GM21737 (cell line): Measurements from ENCODE around the gene OR11H6.
"Not testable (repeated sequence)": the region's sequence is repeated elsewhere in the genome, so short reads cannot be mapped to it uniquely, and the experiment has no call there.

Experiments
- ATAC-seq: cut with Tn5 transposase; IDR thresholded peaks from one replicate; pipeline ENCODE4 v1.9.1; 2021; ENCODE audit warnings: mild to moderate bottlenecking, moderate library complexity; ENCODE audit not compliant: unreplicated experiment

Gene OR11H6, protein sequence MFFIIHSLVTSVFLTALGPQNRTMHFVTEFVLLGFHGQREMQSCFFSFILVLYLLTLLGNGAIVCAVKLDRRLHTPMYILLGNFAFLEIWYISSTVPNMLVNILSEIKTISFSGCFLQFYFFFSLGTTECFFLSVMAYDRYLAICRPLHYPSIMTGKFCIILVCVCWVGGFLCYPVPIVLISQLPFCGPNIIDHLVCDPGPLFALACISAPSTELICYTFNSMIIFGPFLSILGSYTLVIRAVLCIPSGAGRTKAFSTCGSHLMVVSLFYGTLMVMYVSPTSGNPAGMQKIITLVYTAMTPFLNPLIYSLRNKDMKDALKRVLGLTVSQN

DNA sequence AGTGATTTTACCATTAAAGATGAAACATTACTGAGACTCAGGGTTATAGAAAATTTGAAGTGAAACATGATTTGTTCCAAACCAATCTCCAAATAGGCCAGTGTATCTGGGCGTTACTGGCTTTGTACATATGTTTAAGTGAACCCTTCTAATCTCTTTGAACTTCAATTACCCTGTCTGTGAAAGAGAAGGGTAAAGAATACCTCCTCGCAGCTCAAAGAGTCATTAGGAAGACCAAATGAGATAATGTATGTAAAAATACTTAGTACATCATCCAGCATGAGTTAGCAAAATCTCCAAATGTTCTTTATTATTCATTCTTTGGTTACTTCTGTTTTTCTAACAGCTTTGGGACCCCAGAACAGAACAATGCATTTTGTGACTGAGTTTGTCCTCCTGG is at the start of gene OR11H6:
OR11H6 (plus strand) TSS at position 301 of the 400 bp plus-strand sequence; CDS start at position 301, 0 bp downstream.
- ATAC-seq: no peak

DNA sequence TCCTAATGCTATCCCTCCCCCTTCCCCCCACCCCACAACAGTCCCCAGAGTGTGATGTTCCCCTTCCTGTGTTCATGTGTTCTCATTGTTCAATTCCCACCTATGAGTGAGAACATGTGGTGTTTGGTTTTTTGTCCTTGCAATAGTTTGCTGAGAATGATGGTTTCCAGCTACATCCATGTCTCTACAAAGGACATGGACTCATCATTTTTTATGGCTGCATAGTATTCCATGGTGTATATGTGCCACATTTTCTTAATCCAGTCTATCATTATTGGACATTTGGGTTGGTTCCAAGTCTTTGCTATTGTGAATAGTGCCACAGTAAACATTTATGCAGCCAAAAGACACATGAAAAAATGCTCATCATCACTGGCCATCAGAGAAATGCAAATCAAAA is 49.3 kb upstream of the OR11H6 start:
- not testable (repeated sequence) for ATAC-seq

DNA sequence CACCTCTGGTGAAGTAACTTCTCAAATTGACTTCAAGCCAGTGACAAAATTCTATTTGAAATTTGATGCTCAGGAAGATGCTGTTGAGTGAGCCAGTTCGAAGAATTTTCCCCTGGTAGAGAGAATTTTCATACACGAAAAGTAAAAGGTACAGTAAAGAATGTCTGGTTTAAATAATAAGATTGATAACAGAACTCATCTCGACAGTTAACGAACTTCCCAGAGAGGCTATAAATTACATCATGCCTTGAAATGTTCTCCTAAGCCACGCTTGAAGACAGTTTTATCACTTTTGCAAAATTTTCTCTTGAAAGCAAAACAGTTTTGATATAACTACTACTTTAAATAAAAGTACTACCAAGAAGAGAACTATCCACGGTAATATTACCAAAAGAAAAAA is 47.2 kb upstream of the OR11H6 start:
- no peak for ATAC-seq

DNA sequence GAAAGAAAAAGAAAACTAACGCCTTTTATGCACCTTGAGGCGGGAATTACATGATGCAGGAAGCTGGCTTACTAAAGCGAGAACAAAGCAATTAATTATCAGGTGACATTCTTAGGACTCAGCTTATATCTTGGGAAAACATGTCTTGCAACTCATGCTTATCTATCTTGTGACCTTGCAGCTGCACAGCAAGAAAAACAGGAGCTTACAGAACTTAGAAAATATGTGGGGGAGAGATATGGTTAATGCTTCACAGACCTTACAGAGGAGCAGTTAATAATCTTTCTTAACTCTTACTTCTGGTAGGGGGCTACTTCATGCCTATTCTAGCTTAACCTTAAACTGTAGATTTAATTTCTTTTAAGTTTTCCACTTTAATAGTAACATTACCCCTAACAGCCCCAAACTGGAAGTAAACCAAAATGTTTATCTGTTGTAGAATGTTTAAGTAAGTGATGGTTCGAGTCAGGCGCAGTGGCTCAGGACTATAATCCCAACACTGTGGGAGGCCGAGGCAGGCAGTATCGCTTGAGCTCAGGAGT is 46.0 kb upstream of the OR11H6 start:
- ATAC-seq: no peak

DNA sequence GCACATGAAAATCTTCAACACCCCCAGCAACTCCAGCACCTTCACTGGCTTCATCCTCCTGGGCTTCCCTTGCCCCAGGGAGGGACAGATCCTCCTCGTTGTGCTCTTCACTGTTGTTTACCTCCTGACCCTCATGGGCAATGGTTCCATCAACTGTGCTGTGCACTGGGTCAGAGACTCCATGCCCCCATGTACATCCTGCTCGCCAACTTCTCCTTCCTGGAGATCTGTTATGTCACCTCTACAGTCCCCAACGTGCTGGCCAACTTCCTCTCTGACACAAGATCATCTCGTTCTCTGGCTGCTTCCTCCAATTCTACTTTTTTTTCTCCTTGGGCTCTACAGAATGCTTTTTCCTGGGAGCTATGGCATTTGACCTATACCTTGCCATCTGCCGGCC is 44.3 kb upstream of the OR11H6 start:
- ATAC-seq: no peak

DNA sequence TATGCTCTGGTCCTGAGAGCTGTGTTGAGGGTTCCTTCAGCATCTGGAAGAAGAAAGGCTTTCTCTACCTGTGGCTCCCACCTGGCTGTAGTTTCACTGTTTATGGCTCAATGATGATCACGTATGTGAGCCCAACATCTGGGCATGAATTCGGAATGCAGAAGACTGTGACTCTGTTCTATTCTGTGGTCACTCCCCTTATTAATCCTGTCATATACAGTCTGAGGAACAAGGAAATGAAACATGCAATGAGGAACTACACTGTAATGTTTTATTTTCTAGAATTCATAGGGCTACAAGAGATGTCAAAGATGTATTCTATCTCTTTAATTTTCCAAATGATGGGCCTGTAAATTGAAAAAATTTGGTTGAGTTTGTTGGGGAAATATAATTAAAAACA is 43.6 kb upstream of the OR11H6 start:
- ATAC-seq: no peak

DNA sequence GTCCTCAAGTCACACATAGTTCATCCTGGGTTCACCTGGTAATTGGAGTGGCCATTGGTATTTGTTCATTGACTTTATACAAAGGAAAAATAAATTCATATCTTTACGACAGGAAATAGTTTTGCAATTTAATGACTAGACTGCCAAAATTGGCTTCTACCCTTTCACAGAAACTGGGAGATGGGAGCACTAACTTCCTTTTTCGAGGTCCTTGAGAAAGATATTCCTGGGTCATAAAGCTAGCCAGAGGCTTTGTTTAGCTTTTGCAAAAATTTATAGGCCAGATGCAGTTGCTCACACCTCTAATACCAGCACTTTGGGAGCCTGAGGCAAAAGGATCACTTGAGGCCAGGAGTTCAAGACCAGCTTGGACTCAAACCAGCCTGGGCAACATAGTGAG is 43.0 kb upstream of the OR11H6 start:
- no peak for ATAC-seq

DNA sequence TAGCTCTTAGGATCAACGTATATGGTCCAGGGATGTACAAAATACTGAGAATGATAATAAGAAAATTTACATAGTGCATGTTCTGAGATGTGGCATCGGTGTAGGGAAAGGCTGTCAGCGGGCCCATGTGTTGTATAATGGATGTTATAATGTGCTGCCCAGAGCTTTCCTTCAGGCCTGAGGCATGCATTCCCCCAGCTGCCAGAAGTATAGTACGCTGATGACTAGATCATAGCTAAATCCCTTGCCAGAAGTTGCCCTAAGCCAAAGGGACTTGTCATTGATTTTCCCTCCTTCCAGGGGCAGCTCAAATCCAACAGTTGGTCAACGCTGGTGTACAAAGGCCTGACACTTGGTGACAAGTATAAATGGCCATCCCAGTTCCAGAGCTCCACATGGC is 39.3 kb upstream of the OR11H6 start:
- ATAC-seq: no peak

DNA sequence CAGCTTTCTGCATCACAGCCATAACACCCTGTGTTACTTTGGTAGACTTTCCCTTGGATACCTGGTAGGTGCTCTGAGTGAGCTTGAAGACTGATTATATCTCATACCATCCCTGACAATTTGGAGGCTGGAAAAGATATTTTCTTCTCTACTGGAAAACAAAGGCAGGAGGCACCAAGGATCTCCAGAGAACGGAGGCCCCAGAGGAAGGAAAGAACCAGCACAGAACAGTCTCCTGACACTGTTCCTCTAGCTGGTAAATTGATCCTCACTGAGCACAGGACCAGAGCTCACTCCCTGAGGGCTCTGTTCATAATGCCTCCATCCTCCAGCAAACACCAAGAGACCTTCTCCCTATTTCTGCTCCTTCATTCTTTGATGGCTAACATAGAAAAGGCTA is 32.9 kb upstream of the OR11H6 start, which contains the start of gene OR11G2:
OR11G2 (plus strand) TSS at position 301 of the 400 bp plus-strand sequence. CDS start 6,542 bp downstream, outside the sequence.
- ATAC-seq: no peak

DNA sequence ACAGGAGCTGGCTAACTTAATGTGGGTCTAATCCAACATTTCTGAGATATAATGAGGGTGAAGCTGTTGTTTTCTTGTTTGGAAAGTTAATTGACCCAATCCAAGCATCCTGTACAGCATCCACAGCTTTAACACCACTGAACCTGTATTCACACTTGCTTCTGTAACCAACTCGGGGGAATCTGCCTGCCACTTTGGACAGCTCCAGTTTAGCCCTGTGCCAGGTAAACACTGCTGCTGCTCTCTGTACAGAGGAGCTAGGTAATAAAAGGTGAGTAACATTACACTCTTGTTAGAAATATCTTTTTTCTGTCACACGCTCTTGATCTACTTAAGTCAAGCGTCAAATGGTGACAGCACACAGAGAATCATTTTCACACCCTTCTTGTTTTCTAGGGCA is 32.1 kb upstream of the OR11H6 start:
- no peak for ATAC-seq

DNA sequence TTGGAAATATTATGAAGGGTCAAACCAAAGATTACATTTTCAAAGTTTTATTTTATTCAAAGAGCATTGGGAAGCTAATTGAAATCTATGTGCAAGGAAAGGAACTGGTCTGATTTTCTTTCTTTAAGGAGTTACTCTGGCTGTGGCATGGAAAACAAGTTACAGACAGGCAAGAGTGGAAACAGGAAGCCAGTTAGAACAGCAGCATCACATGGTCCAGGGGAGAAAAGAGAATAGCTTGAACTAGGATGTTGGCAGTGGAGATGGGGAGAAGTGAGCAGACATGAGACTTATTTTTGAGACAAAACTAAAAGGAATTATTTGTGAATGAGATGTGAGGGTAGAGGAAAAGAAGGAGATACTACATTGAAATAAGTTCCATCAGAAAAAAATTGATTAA is 29.4 kb upstream of the OR11H6 start:
- ATAC-seq: no peak

DNA sequence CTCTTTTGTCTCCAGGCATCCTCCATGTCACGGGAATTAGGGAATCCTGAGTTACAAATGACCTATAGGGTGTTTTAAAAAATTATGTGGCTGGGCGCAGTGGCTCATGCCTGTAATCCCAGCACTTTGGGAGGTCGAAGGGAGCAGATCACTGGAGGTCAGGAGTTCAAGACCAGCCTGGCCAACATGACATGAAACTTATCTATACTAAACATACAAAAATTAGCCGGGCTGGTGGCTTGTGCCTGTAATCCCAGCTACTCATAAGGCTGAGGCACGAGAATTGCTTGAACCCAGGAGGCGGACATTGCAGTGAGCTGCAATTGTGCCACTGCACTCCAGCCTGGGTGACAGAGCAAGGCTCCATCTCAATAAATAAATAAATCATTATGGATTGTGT is 28.3 kb upstream of the OR11H6 start:
- ATAC-seq: not testable (repeated sequence)

DNA sequence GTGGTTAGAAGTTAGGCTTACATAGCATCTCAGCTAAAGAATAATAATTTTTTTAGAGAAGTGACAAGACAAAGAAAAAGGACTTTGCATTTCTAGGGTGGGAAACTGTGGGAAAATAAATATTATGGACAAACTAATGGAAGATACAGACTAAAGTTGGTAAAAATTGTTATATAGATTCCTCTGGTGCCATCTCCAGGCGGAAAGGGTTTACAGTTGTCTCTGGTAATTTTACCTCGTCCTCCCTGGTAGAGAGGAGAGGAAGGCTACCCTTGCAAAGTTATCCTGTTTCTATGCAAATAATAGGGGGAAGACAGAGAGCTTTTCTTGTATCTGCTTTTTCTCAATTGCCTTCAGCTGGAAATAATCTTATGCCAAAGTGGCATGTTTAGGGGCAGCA is 27.6 kb upstream of the OR11H6 start:
- ATAC-seq: no peak

DNA sequence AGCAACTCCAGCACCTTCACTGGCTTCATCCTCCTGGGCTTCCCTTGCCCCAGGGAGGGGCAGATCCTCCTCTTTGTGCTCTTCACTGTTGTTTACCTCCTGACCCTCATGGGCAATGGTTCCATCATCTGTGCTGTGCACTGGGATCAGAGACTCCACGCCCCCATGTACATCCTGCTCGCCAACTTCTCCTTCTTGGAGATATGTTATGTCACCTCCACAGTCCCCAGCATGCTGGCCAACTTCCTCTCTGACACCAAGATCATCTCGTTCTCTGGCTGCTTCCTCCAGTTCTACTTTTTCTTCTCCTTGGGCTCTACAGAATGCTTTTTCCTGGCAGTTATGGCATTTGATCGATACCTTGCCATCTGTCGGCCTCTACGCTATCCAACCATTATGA is 26.1 kb upstream of the OR11H6 start:
- ATAC-seq: no peak

DNA sequence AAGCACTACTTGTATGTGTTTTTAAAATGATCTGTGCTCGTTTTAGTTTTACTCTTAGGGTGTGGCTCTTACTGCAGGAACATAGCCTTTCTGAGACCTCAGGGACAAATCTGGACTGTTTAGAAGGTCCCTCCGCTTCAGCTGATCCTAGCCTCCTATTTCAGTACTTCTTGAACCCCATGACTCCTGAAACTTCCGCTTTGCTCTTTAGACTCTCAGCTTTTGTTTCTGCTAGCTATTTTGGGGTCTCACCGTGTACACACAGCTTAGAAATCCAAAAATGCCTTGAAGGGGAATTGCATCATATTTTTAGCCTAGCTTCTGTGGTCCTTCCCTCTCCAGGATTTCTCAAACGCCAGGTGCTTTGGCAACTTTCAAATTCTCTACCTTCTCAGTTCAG is 24.5 kb upstream of the OR11H6 start:
- no peak for ATAC-seq

DNA sequence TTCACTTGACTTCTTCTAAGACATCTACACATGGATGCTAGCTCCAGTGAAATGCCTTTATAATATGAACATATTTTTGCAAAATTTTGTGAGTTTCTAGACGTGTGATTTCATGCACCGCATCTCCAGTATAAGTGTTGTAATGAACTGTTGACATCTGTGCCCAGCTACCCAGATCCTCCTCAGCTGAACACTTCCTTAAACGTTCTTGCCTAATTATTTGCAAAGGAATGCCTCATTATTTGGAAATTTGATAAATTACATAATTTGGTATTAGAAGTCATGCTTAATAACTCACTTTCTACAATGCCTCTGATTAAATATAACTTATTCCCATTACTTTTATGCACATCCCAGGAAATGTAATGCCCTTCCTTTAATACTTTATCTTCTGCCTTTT is 18.8 kb upstream of the OR11H6 start:
- no peak for ATAC-seq

DNA sequence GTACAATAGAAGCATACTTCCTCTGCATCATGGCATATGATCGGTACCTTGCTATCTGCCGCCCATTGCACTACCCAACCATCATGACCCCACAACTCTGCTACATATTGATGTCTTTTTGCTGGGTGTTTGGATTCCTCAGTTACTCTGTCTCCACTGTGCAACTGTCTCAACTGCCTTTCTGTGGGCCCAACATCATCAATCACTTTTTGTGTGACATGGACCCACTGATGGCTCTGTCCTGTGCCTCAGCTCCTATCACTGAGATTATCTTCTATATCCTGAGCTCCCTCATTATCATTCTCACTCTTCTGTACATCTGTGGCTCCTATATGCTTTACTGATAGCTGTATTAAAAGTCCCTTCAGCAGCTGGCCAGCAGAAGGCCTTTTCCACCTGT is 13.9 kb upstream of the OR11H6 start:
- no peak for ATAC-seq

DNA sequence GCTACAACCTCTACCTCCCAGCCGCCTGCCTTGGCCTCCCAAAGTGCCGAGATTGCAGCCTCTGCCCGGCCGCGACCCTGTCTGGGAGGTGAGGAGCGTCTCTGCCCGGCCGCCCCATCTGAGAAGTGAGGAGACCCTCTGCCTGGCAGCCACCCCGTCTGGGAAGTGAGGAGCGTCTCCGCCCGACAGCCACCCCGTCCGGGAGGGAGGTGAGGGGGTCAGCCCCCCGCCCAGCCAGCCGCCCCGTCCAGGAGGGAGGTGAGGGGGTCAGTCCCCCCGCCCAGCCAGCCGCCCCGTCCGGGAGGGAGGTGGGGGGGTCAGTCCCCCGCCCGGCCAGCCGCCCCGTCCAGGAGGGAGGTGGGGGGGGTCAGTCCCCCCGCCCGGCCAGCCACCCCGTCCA is 11.1 kb upstream of the OR11H6 start:
- not testable (repeated sequence) for ATAC-seq

DNA sequence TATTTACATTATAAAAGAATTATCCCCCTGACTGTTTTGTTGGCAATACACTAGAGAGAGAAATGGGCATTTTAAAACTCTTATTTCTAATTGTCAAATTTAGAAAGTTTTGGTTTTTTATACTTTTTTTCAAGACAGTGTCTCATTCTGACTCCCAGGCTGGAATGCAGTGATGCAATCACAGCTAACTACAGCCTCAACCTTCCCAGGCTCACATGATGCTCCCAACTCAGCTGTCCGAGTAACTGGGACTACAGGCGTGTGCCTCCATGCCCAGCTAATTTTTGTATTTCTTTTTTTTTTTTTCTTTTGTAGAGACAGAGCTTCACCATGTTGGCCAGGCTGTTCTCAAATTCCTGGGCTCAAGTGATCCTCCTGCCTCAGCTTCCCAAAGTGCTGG is 8.3 kb upstream of the OR11H6 start:
- ATAC-seq: no peak

DNA sequence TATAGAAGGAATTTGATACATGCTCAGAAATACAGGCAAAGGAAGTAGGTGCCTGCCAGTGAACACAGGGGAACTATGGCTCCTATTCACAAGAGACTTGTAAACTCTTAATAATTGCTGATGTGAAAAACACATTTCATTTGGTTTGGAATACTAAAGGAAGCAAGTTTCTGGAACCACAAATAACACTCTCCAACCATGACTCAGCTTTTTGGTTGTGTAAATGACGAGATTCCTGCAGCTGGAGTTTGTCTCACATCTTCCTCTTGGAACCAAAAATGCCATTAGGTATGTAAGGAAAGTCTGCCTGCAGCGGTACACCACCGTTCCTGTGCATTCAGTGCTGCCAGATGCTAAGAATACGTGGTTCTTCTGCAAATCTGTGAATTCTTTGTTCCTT is 4.5 kb upstream of the OR11H6 start:
- no peak for ATAC-seq

DNA sequence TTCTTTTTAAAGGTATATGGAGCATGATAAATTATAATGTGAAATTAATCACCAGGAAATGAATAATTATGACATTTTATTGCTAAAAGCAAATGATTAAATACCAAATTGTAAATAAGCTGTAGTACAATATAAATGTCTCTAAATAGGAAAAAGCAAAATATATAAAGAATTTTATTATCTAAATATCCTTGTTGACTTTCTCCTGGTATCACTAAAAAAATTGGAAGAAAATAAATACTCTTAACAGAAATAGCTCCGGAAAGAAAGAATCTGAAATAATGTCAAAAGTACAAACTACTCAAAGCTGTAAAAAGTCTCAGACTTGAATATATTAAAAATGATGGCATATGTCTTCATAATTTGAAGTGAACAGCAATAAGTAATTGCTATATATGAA is 5.2 kb downstream of the OR11H6 start, which contains the start of gene OR11H7:
OR11H7 (plus strand) TSS at position 301 of the 400 bp plus-strand sequence.
- no peak for ATAC-seq

DNA sequence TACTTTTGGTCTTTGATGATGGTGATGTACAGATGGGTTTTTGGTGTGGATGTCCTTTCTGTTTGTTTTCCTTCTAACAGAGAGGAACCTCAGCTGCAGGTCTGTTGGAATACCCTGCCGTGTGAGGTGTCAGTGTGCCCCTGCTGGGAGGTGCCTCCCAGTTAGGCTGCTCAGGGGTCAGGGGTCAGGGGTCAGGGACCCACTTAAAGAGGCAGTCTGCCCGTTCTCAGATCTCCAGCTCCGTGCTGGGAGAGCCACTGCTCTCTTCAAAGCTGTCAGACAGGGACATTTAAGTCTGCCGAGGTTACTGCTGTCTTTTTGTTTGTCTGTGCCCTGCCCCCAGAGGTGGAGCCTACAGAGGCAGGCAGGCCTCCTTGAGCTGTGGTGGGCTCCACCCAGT is 11.9 kb downstream of the OR11H6 start:
- ATAC-seq: not testable (repeated sequence)
